Mammary epithelial cell (primary cell): ENCODE measurements around the gene CA9.

Experiments
- EZH2 ChIP-seq: IDR thresholded peaks from 2 replicates; pipeline ENCODE4 v1.6.1; 2012; ENCODE audit warnings: low read length, inconsistent platforms, borderline replicate concordance
- TF ChIP-seq, protein P1 (sequence below), 2 donors: IDR thresholded peaks in 1 of 2; conservative IDR thresholded peaks in 1 of 2; 2 replicates each; pipeline ENCODE4 v1.5.1; 2011 to 2012; ENCODE audit warnings: inconsistent platforms in 2 of 2, low read length in 2 of 2, mild to moderate bottlenecking in 2 of 2, control low read depth in 1 of 2, low read depth in 1 of 2; ENCODE audit not compliant: insufficient read depth in 1 of 2; ENCODE audit errors: extremely low read depth in 1 of 2

DNA sequence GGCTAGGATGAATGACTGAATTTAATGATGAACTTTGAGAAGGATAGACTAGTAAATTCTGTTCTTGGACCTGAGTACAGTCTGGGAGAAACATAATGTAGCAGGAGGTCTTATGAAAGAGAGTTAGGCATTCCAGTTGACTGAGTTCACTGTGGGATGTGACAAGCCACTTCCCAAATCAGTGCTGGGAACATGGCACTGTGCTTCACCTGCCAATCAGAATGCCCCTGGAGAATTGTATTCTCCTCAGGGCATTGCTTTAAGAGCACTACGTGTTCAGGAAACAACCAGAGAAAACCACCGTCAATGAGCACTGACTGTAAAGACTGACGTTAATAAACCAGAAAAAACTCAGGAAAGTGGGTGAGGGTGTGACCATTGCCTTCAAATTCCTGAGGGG lies 14.4 kb upstream of the CA9 start:
- no peak for TF ChIP-seq EZH2
- TF ChIP-seq, protein P1, sequence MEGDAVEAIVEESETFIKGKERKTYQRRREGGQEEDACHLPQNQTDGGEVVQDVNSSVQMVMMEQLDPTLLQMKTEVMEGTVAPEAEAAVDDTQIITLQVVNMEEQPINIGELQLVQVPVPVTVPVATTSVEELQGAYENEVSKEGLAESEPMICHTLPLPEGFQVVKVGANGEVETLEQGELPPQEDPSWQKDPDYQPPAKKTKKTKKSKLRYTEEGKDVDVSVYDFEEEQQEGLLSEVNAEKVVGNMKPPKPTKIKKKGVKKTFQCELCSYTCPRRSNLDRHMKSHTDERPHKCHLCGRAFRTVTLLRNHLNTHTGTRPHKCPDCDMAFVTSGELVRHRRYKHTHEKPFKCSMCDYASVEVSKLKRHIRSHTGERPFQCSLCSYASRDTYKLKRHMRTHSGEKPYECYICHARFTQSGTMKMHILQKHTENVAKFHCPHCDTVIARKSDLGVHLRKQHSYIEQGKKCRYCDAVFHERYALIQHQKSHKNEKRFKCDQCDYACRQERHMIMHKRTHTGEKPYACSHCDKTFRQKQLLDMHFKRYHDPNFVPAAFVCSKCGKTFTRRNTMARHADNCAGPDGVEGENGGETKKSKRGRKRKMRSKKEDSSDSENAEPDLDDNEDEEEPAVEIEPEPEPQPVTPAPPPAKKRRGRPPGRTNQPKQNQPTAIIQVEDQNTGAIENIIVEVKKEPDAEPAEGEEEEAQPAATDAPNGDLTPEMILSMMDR (conservative IDR thresholded peaks at IDR 0.05 in 1 of 2, IDR thresholded peaks at IDR 0.05 in 1 of 2; ENCODE audit: extremely low read depth in 1 of 2, insufficient read depth in 1 of 2, low read depth in 1 of 2, low read length in 2 of 2): no peak
